HepG2 (cell line): ENCODE measurements around the gene ZNF367. TPM values are rescaled to one million over a fixed set of nuclear protein-coding genes. Genes with fewer than 3 reads are reported as not detected.

Experiments
- AKAP8 ChIP-seq: sonication (generic); formaldehyde crosslinking; IDR thresholded peaks from 2 replicates; pipeline ENCODE4 v1.5.1; 2020; ENCODE audit warnings: mild to moderate bottlenecking, missing genetic modification reagents
- ATF4 ChIP-seq, 2 experiments: fragments of 450-650 bp in 1 of 2; sonication (generic) in 1 of 2; formaldehyde crosslinking; IDR thresholded peaks; 2 replicates each; pipeline versions ENCODE4 v1.5.0 to v1.8.0; 2020 to 2022; ENCODE audit warnings: mild to moderate bottlenecking in 1 of 2, missing genetic modification reagents in 1 of 2
- CBX1 ChIP-seq: IDR thresholded peaks from one replicate; pipeline ENCODE4 v1.6.1; 2016; ENCODE audit warnings: antibody characterized with exemption, low read depth
- CBX5 ChIP-seq: sonication (generic); formaldehyde crosslinking; IDR thresholded peaks from 2 replicates; pipeline ENCODE4 v1.4.0; 2020; ENCODE audit warnings: missing genetic modification reagents, borderline replicate concordance
- CENPX ChIP-seq: sonication (generic); formaldehyde crosslinking; IDR thresholded peaks from 2 replicates; pipeline ENCODE4 v1.9.0; 2021; ENCODE audit warnings: mild to moderate bottlenecking, missing genetic modification reagents, moderate library complexity
- FOXJ3 ChIP-seq: sonication (generic); formaldehyde crosslinking; IDR thresholded peaks from 2 replicates; pipeline ENCODE4 v1.4.0; 2020; ENCODE audit warnings: missing genetic modification reagents, mild to moderate bottlenecking, borderline replicate concordance
- ISL2 ChIP-seq: sonication (generic); formaldehyde crosslinking; IDR thresholded peaks from 2 replicates; pipeline ENCODE4 v1.5.0; 2020; ENCODE audit warnings: missing genetic modification reagents
- KDM3A ChIP-seq: IDR thresholded peaks from 2 replicates; pipeline ENCODE4 v1.6.1; 2018; ENCODE audit warnings: low read depth, missing compliant biosample characterization
- RFX3 ChIP-seq: IDR thresholded peaks from 2 replicates; pipeline ENCODE4 v1.6.1; 2016; ENCODE audit warnings: missing biosample characterization, missing genetic modification reagents
- RORA ChIP-seq: sonication (generic); formaldehyde crosslinking; IDR thresholded peaks from 2 replicates; pipeline ENCODE4 v1.5.0; 2020; ENCODE audit warnings: mild to moderate bottlenecking, missing genetic modification reagents, moderate library complexity
- SIX4 ChIP-seq: sonication (generic); formaldehyde crosslinking; IDR thresholded peaks from 2 replicates; pipeline ENCODE4 v1.4.0; 2020; ENCODE audit warnings: missing genetic modification reagents
- TRIM22 ChIP-seq: fragments of 450-650 bp; IDR thresholded peaks from 2 replicates; pipeline ENCODE4 v1.6.1; 2017
- USF2 ChIP-seq, 2 experiments: sonication (generic) in 1 of 2; formaldehyde crosslinking in 1 of 2; IDR thresholded peaks; 2 replicates each; pipeline versions ENCODE4 v1.5.1 to v1.6.1; 2011 to 2020; ENCODE audit warnings: borderline replicate concordance in 1 of 2, low read depth in 1 of 2, low read length in 1 of 2, mild to moderate bottlenecking in 1 of 2, missing genetic modification reagents in 1 of 2, moderate library complexity in 1 of 2
- ZNF205 ChIP-seq: IDR thresholded peaks from 2 replicates; pipeline ENCODE4 v1.6.1; 2018; ENCODE audit warnings: missing biosample characterization, missing genetic modification reagents
- ZNF432 ChIP-seq: sonication (generic); formaldehyde crosslinking; IDR thresholded peaks from 2 replicates; pipeline ENCODE4 v1.5.0; 2020; ENCODE audit warnings: missing genetic modification reagents, mild to moderate bottlenecking, borderline replicate concordance
- ZNF776 ChIP-seq: sonication (generic); formaldehyde crosslinking; IDR thresholded peaks from 2 replicates; pipeline ENCODE4 v1.4.0; 2020; ENCODE audit warnings: mild to moderate bottlenecking, missing genetic modification reagents
- ZSCAN20 ChIP-seq: sonication (generic); formaldehyde crosslinking; IDR thresholded peaks from 2 replicates; pipeline ENCODE4 v1.4.0; 2020; ENCODE audit warnings: missing genetic modification reagents, mild to moderate bottlenecking, borderline replicate concordance
- ZSCAN31 ChIP-seq: sonication (generic); formaldehyde crosslinking; IDR thresholded peaks from 2 replicates; pipeline ENCODE4 v1.5.0; 2020; ENCODE audit warnings: low read depth, mild to moderate bottlenecking, missing genetic modification reagents
- polyA plus RNA-seq, 8 experiments: library from polyadenylated mRNA; depleted of rRNA in 3 of 8; stranded (reverse) in 7 of 8; unstranded in 1 of 8; fragments of >200 nt; fragmentation: Illumina TruSeq in 4 of 8; extraction: Trizol in 4 of 8; gene quantifications; 2 replicates each; pipeline versions ENCODE4 v1.2.1 to v1.2.3, GENCODE V29; 2011 to 2016; ENCODE audit warnings: low read depth in 4 of 8, missing spikeins in 1 of 8, mixed read lengths in 1 of 8; ENCODE audit not compliant: insufficient read depth in 1 of 8
- total RNA-seq, 5 experiments: library from RNA; depleted of rRNA; stranded (reverse); fragments of >200 nt; fragmentation: Illumina TruSeq; extraction: Trizol; gene quantifications; 2 replicates each; pipeline ENCODE4 v1.2.3, GENCODE V29; 2016; ENCODE audit warnings: low read depth in 1 of 5
- TF ChIP-seq, protein P1 (sequence below): sonication (generic); formaldehyde crosslinking; IDR thresholded peaks from 2 replicates; pipeline ENCODE4 v1.5.0; 2020; ENCODE audit warnings: mild to moderate bottlenecking, missing genetic modification reagents
- TF ChIP-seq, protein P2 (sequence below): sonication (generic); formaldehyde crosslinking; IDR thresholded peaks from 2 replicates; pipeline ENCODE4 v1.8.0; 2023; ENCODE audit warnings: mild to moderate bottlenecking, missing genetic modification reagents
- TF ChIP-seq, protein P3 (sequence below): sonication (generic); formaldehyde crosslinking; IDR thresholded peaks from 2 replicates; pipeline ENCODE4 v1.8.0; 2022; ENCODE audit warnings: missing genetic modification reagents, mild to moderate bottlenecking, borderline replicate concordance

The ZNF367 gene
- total and polyA plus RNA-seq, 2 of the 13 experiments (the other 11 are each of a cell fraction or from before 2014, with no cell fraction given): 2.9 to 7.7 TPM

GRCh38 chr9:96418083-96418919 is at the start of gene ZNF367 (continued):
- no peak for TF ChIP-seq USF2 (IDR thresholded peaks at IDR 0.05; ENCODE audit: low read depth, low read length)
- TF ChIP-seq USF2 (CRISPR knock-in tag; IDR thresholded peaks at IDR 0.05; ENCODE audit: borderline replicate concordance): no peak
- TF ChIP-seq CBX1: no peak
- no peak for TF ChIP-seq CBX5 (CRISPR knock-in tag)
- TF ChIP-seq TRIM22: no peak
- TF ChIP-seq RFX3 (CRISPR knock-in tag): no peak
- TF ChIP-seq ZNF432: no peak
- peak; percentile 87; the same call in 1 of the 2 replicates for TF ChIP-seq ZSCAN20 (CRISPR knock-in tag)
- TF ChIP-seq, protein P1, sequence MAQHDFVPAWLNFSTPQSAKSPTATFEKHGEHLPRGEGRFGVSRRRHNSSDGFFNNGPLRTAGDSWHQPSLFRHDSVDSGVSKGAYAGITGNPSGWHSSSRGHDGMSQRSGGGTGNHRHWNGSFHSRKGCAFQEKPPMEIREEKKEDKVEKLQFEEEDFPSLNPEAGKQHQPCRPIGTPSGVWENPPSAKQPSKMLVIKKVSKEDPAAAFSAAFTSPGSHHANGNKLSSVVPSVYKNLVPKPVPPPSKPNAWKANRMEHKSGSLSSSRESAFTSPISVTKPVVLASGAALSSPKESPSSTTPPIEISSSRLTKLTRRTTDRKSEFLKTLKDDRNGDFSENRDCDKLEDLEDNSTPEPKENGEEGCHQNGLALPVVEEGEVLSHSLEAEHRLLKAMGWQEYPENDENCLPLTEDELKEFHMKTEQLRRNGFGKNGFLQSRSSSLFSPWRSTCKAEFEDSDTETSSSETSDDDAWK (CRISPR knock-in tag): no peak
- no peak for TF ChIP-seq ISL2
- no peak for TF ChIP-seq ZNF776 (CRISPR knock-in tag)
- TF ChIP-seq RORA: no peak
- TF ChIP-seq ZNF205 (CRISPR knock-in tag): peak; percentile 18; the same call in 1 of the 2 replicates
- peak; percentile 67; the same call in 1 of the 2 replicates for TF ChIP-seq AKAP8 (CRISPR knock-in tag)
- TF ChIP-seq FOXJ3 (CRISPR knock-in tag): no peak
- no peak for TF ChIP-seq CENPX
- TF ChIP-seq ZSCAN31: no peak; the same call in 1 of the 2 replicates
- TF ChIP-seq, protein P2, sequence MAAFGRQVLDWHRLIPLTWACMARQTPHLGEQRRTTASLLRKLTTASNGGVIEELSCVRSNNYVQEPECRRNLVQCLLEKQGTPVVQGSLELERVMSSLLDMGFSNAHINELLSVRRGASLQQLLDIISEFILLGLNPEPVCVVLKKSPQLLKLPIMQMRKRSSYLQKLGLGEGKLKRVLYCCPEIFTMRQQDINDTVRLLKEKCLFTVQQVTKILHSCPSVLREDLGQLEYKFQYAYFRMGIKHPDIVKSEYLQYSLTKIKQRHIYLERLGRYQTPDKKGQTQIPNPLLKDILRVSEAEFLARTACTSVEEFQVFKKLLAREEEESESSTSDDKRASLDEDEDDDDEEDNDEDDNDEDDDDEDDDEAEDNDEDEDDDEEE (CRISPR knock-in tag): no peak
- TF ChIP-seq SIX4 (CRISPR knock-in tag): no peak
- peak in 1 of 2 experiments; percentile 58; a peak in 2 of 4 replicates for TF ChIP-seq ATF4 (CRISPR knock-in tag; IDR thresholded peaks at IDR 0.05)
- TF ChIP-seq, protein P3, sequence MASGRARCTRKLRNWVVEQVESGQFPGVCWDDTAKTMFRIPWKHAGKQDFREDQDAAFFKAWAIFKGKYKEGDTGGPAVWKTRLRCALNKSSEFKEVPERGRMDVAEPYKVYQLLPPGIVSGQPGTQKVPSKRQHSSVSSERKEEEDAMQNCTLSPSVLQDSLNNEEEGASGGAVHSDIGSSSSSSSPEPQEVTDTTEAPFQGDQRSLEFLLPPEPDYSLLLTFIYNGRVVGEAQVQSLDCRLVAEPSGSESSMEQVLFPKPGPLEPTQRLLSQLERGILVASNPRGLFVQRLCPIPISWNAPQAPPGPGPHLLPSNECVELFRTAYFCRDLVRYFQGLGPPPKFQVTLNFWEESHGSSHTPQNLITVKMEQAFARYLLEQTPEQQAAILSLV: no peak; the same call in 1 of the 2 replicates
- no peak for TF ChIP-seq KDM3A (CRISPR knock-in tag)
